DND-41 (cell line): Measurements from ENCODE around the gene METTL9.
"Not testable (repeated sequence)": the region's sequence is repeated elsewhere in the genome, so short reads cannot be mapped to it uniquely, and the experiment has no call there.

Experiments
- ATAC-seq: fragments of 200-7000 bp; cut with Tn5 transposase; 3 replicates; pipeline ENCODE4 v1.9.1; 2021; ENCODE audit warnings: low read depth; ENCODE audit not compliant: insufficient read depth
- DNase-seq: peaks from one replicate; pipeline ENCODE4 v3.0.0-alpha.2; 2020
- H2AFZ ChIP-seq: 2 replicates; pipeline ENCODE4 v1.6.0; 2012; ENCODE audit warnings: low read depth, low read length
- H3K27ac ChIP-seq: 2 replicates; pipeline ENCODE4 v1.5.1; 2012; ENCODE audit warnings: low read length, inconsistent platforms
- H3K27me3 ChIP-seq: fragments of 200-600 bp; sonication (generic); 2 replicates; pipeline ENCODE4 v1.6.0; 2012; ENCODE audit warnings: low read length, mild to moderate bottlenecking, inconsistent platforms; ENCODE audit not compliant: insufficient read depth, poor library complexity
- H3K36me3 ChIP-seq: 2 replicates; pipeline ENCODE4 v1.5.1; 2012; ENCODE audit warnings: low read length, inconsistent platforms; ENCODE audit not compliant: insufficient read depth
- H3K4me1 ChIP-seq: 2 replicates; pipeline ENCODE4 v1.5.1; 2012; ENCODE audit warnings: mild to moderate bottlenecking, low read length; ENCODE audit not compliant: insufficient read depth
- H3K4me2 ChIP-seq: 2 replicates; pipeline ENCODE4 v1.6.0; 2012; ENCODE audit warnings: mild to moderate bottlenecking, moderate library complexity, low read length, inconsistent platforms; ENCODE audit not compliant: insufficient read depth
- H3K4me3 ChIP-seq, 2 experiments: fragments of 200-600 bp in 1 of 2; shearing (Covaris generic) in 1 of 2; 2 replicates each; pipeline ENCODE4 v1.5.1; 2012 to 2016; ENCODE audit warnings: inconsistent platforms in 2 of 2, low read length in 2 of 2, mild to moderate bottlenecking in 2 of 2, low read depth in 1 of 2, moderate library complexity in 1 of 2
- H3K79me2 ChIP-seq: 2 replicates; pipeline ENCODE4 v1.6.0; 2012; ENCODE audit warnings: low read length, inconsistent platforms; ENCODE audit not compliant: insufficient read depth
- H3K9ac ChIP-seq: 2 replicates; pipeline ENCODE4 v1.6.0; 2012; ENCODE audit warnings: low read depth, mild to moderate bottlenecking, inconsistent platforms, low read length, moderate library complexity
- H3K9me3 ChIP-seq: 2 replicates; pipeline ENCODE4 v1.5.1; 2012; ENCODE audit warnings: low read length, moderate library complexity, mild to moderate bottlenecking, inconsistent platforms; ENCODE audit not compliant: insufficient read depth, severe bottlenecking
- H4K20me1 ChIP-seq: 2 replicates; pipeline ENCODE4 v1.6.0; 2012; ENCODE audit warnings: low read length; ENCODE audit not compliant: insufficient read depth
- EZH2 ChIP-seq: IDR thresholded peaks from 3 replicates; pipeline ENCODE4 v1.6.1; 2012; ENCODE audit warnings: borderline replicate concordance, low read depth, mild to moderate bottlenecking, moderate library complexity, low read length, inconsistent platforms; ENCODE audit not compliant: severe bottlenecking
- TF ChIP-seq, protein P1 (sequence below): IDR thresholded peaks from 2 replicates; pipeline ENCODE4 v1.5.1; 2012; ENCODE audit warnings: borderline replicate concordance, low read length, moderate library complexity, mild to moderate bottlenecking; ENCODE audit not compliant: poor library complexity, severe bottlenecking; ENCODE audit errors: extremely low read depth

The METTL9 gene

DNA sequence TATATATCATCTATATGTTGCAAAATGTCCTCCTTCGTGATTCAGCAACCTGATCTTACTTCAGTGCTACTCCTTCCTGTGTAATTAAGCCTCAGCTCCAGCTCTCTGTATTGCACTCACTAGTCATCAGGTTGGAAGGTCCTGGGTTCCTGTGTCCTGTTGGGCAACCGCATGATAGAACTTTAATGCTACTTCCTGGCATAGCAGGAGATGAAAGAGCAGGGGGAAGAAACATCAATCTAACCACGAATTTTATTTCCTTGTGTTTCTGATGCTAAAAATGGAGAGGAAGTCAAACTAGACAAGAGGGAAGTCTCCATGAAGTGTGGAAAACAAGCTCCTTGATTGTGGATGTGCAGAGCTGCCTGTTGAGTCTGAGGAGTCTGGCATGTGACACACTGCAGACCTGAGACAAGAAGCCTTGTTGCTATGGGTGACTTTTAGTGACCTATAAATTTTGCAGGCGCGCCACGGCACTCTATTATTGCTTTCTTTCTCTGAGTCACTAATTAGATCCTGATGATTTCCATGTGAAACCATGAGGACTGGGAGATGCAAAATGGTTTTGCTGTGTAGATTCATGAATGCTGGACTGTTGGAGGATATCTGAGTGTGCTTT lies 27.4 kb downstream of the METTL9 start:
- Histone ChIP-seq H2AFZ (no peak overlapping the region), H3K4me1 (peaks cover 5% of the 10 kb centered on the region; the same call in 1 of the 2 replicates), H3K9me3 (no peaks in the 10 kb centered on the region), H3K27ac (0 out of 2 replicates have a peak overlapping the region, but pooled peaks have one; percentile 15), H3K27me3 (no peaks in the 10 kb centered on the region), H4K20me1 (no peaks in the 10 kb centered on the region), H3K9ac (no peak overlapping the region), H3K36me3 (peaks cover 72% of the 10 kb centered on the region), H3K79me2 (peaks cover 14% of the 10 kb centered on the region), H3K4me2 (no peak overlapping the region), H3K4me3 (no peak overlapping the region)
- ATAC-seq (peak; percentile 89), DNase-seq (peak; percentile 49)
- TF ChIP-seq, protein P1, sequence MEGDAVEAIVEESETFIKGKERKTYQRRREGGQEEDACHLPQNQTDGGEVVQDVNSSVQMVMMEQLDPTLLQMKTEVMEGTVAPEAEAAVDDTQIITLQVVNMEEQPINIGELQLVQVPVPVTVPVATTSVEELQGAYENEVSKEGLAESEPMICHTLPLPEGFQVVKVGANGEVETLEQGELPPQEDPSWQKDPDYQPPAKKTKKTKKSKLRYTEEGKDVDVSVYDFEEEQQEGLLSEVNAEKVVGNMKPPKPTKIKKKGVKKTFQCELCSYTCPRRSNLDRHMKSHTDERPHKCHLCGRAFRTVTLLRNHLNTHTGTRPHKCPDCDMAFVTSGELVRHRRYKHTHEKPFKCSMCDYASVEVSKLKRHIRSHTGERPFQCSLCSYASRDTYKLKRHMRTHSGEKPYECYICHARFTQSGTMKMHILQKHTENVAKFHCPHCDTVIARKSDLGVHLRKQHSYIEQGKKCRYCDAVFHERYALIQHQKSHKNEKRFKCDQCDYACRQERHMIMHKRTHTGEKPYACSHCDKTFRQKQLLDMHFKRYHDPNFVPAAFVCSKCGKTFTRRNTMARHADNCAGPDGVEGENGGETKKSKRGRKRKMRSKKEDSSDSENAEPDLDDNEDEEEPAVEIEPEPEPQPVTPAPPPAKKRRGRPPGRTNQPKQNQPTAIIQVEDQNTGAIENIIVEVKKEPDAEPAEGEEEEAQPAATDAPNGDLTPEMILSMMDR: no peak

DNA sequence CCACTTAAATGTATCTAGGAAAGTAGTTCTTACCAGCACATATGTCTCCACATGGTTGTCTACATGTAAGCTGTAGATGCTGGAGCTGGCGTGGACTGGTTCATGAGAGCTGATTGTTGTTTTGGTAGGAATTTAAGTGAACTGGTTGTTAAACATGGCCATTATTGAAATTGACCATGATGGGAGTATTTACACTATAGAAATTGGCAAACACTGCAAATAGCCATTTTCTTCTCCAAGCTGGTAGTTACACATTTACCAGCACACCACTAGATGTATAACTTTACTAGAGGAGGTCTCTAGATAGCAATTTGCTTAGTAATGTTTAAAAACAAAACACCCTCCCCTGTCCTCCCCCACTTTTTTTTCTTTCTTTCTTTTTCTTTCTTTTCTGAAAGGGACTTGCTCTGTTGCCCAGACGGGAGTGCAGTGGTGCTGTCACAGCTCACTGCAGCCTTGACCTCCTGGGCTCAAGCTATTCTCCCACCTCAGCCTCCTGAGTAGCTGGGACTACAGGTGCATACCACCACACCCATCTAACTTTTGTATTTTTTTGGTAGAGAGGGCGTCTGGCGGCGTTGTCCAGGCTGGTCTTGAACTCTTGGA lies 28.8 kb downstream of the METTL9 start:
- peaks cover 63% of the 10 kb centered on the region for H3K36me3 ChIP-seq
- DNase-seq: no peak
- peaks cover 5% of the 10 kb centered on the region; the same call in 1 of the 2 replicates for H3K4me1 ChIP-seq
- no peak overlapping the region for H2AFZ ChIP-seq
- no peaks in the 10 kb centered on the region for H4K20me1 ChIP-seq
- no peak overlapping the region for H3K4me2 ChIP-seq
- no peak overlapping the region for H3K27ac ChIP-seq
- no peak for ATAC-seq
- no peaks in the 10 kb centered on the region for H3K9me3 ChIP-seq
- H3K27me3 ChIP-seq: no peaks in the 10 kb centered on the region
- H3K4me3 ChIP-seq: no peak overlapping the region
- H3K9ac ChIP-seq: no peak overlapping the region
- H3K79me2 ChIP-seq: peaks cover 8% of the 10 kb centered on the region
- TF ChIP-seq EZH2: no peak
- TF ChIP-seq, protein P1: no peak

DNA sequence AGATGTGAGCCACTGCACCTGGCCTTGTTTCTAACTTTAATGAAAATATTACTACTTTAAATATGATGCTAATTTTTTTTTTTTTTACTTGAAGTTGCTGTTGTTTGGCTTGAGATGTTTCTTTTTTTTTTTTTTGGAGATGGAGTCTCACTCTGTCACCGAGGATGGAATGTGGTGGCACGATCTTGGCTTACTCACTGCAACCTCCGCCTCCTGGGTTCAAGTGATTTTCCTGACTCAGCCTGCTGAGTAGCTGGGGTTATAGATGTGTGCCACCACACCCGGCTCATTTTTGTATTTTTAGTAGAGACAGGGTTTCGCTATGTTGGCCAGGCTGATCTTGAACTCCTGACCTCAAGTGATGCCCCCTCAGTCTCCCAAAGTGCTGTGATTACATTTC lies 29.4 kb downstream of the METTL9 start:
- Histone ChIP-seq H3K27me3 (no peaks in the 10 kb centered on the region), H3K4me3 (no peak overlapping the region), H3K4me1 (peaks cover 5% of the 10 kb centered on the region; the same call in 1 of the 2 replicates), H3K36me3 (peaks cover 59% of the 10 kb centered on the region), H3K79me2 (peaks cover 5% of the 10 kb centered on the region; the same call in 1 of the 2 replicates), H3K9me3 (no peaks in the 10 kb centered on the region), H3K9ac (no peak overlapping the region), H3K27ac (no peak overlapping the region), H4K20me1 (no peaks in the 10 kb centered on the region), H2AFZ (no peak overlapping the region), H3K4me2 (no peak overlapping the region)
- TF ChIP-seq, protein P1: no peak
- no peak for TF ChIP-seq EZH2
- ATAC-seq (no peak), DNase-seq (no peak)

DNA sequence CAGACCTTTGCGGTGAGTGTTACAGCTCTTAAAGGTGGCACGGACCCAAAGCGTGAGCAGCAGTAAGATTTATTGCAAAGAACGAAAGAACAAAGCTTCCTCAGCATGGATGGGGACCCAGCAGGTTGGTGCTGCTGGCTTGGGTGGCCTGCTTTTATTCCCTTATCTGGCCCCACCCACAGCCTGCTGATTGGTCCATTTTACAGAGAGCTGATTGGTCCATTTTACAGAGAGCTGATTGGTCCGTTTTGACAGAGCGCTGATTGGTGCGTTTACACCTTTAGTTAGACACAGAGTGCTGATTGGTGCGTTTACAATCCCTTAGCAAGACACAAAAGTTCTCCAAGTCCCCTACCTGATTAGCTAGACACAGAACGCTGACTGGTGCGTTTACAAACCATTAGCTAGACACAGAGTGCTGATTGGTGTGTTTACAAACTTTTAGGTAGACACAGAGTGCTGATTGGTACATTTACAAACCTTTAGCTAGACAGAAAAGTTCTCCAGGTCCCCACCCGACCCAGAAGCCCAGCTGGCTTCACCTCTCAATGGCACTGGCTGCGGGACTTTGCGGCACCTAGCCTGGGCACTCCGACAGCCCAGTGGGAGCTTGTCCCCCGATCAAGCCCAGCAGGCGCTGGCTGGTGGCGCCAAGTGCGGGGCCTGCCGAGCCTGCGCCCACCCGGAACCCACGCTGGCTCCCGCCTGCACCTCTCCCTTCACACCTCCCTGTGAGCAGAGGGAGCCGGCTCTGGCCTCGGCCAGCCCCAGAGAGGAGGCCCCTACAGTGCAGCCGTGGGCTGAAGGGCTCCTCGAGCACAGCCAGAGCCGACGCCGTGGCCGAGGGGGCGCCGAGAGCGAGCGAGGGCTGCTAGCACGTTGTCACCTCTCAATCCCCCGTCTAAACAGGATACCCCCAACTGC lies 30.5 kb downstream of the METTL9 start:
- not testable (repeated sequence) for H3K27me3 ChIP-seq, H3K4me1 ChIP-seq, H3K9me3 ChIP-seq, ATAC-seq, H4K20me1 ChIP-seq, H3K9ac ChIP-seq, H3K4me3 ChIP-seq, H3K79me2 ChIP-seq, H3K27ac ChIP-seq, H2AFZ ChIP-seq, H3K4me2 ChIP-seq
- peaks cover 57% of the 10 kb centered on the region for H3K36me3 ChIP-seq
- DNase-seq: peak; percentile 15

DNA sequence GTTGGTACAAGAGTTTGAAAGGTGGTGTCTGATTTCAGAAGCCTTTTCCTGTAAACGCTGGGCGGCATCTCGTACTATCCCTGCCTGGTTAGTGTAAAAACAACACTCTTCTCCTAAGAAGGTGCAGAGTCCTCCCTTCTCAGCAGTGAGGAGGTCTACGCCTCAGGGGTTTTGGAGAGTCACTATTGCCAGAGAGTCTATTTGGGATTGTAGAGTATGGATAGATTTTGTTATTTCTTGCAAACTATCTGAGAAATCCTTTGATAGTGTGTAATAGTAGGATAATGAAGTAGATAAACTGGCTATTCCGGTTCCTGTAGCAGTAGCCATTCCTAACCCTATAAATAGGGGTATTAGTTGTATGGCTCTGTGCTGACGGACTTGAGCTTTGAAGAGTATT lies 31.5 kb downstream of the METTL9 start:
- H3K79me2 ChIP-seq, H3K9ac ChIP-seq, H3K4me2 ChIP-seq, H3K9me3 ChIP-seq, H3K4me3 ChIP-seq, H3K27me3 ChIP-seq, H2AFZ ChIP-seq, DNase-seq, H3K4me1 ChIP-seq, H4K20me1 ChIP-seq, H3K27ac ChIP-seq, ATAC-seq: not testable (repeated sequence)
- H3K36me3 ChIP-seq: peaks cover 51% of the 10 kb centered on the region
